ENCODE measurements around the gene ARHGAP44. TPM values are rescaled to one million over a fixed set of nuclear protein-coding genes. Genes with fewer than 3 reads are reported as not detected.

The ARHGAP44 gene
- total RNA-seq, 1 donor from 2014 or later: 6.9 TPM

- ATAC-seq (ENCODE audit: low read depth) (no peak), DNase-seq (no peak)
- peaks cover 11% of the 10 kb centered on the region for H3K27me3 Mint-ChIP-seq
- H3K36me3 Mint-ChIP-seq (ENCODE audit: low read depth): no peaks in the 10 kb centered on the region
- ChIA-PET POLR2A (no interaction called here), CTCF (no interaction called here)
- H3K4me1 Mint-ChIP-seq: peaks cover 7% of the 10 kb centered on the region
- intact Hi-C loops (cut with micrococcal nuclease): loop anchor here (2.0 kb wide), 1 partner anchor 1276 kb away; the partner anchor contains the start of gene HS3ST3B1
- TF ChIP-seq, protein P1, sequence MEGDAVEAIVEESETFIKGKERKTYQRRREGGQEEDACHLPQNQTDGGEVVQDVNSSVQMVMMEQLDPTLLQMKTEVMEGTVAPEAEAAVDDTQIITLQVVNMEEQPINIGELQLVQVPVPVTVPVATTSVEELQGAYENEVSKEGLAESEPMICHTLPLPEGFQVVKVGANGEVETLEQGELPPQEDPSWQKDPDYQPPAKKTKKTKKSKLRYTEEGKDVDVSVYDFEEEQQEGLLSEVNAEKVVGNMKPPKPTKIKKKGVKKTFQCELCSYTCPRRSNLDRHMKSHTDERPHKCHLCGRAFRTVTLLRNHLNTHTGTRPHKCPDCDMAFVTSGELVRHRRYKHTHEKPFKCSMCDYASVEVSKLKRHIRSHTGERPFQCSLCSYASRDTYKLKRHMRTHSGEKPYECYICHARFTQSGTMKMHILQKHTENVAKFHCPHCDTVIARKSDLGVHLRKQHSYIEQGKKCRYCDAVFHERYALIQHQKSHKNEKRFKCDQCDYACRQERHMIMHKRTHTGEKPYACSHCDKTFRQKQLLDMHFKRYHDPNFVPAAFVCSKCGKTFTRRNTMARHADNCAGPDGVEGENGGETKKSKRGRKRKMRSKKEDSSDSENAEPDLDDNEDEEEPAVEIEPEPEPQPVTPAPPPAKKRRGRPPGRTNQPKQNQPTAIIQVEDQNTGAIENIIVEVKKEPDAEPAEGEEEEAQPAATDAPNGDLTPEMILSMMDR (IDR thresholded peaks at IDR 0.05): no peak
- no peak overlapping the region for H3K27ac Mint-ChIP-seq
- no peak overlapping the region for H3K4me3 Mint-ChIP-seq
- no peaks in the 10 kb centered on the region for H3K9me3 Mint-ChIP-seq
Observed at GRCh38 chr17:13025258-13025627, 235.9 kb downstream of the ARHGAP44 start.

GRCh38 chr17:13025687-13026086 lies 236.4 kb downstream of the ARHGAP44 start:
- Mint-ChIP-seq H3K4me1 (peaks cover 7% of the 10 kb centered on the region), H3K4me3 (no peak overlapping the region), H3K9me3 (no peaks in the 10 kb centered on the region), H3K36me3 (ENCODE audit: low read depth) (no peaks in the 10 kb centered on the region), H3K27me3 (peaks cover 11% of the 10 kb centered on the region), H3K27ac (no peak overlapping the region)
- DNase-seq: no peak
- TF ChIP-seq, protein P1 (IDR thresholded peaks at IDR 0.05): no peak
- intact Hi-C loops (cut with micrococcal nuclease): loop anchor here (2.0 kb wide), 1 partner anchor 1275 kb away; the partner anchor contains the start of gene HS3ST3B1
- POLR2A ChIA-PET: no interaction called here
- CTCF ChIA-PET: no interaction called here
- ATAC-seq (ENCODE audit: low read depth): no peak

GRCh38 chr17:13027246-13027645 lies 237.9 kb downstream of the ARHGAP44 start:
- peaks cover 10% of the 10 kb centered on the region for H3K4me1 Mint-ChIP-seq
- H3K36me3 Mint-ChIP-seq (ENCODE audit: low read depth): no peaks in the 10 kb centered on the region
- intact Hi-C loops (cut with micrococcal nuclease): no loop called here
- DNase-seq (no peak), ATAC-seq (ENCODE audit: low read depth) (no peak)
- ChIA-PET CTCF (interaction anchor here (1.4 kb wide), 1 partner anchor 9 kb away, joined by 3 read pairs; the partner anchor contains the start of gene ELAC2), POLR2A (no interaction called here)
- TF ChIP-seq, protein P1 (IDR thresholded peaks at IDR 0.05): no peak
- H3K27me3 Mint-ChIP-seq: peaks cover 9% of the 10 kb centered on the region
- no peak overlapping the region for H3K27ac Mint-ChIP-seq
- no peak overlapping the region for H3K4me3 Mint-ChIP-seq
- no peaks in the 10 kb centered on the region for H3K9me3 Mint-ChIP-seq

DNA sequence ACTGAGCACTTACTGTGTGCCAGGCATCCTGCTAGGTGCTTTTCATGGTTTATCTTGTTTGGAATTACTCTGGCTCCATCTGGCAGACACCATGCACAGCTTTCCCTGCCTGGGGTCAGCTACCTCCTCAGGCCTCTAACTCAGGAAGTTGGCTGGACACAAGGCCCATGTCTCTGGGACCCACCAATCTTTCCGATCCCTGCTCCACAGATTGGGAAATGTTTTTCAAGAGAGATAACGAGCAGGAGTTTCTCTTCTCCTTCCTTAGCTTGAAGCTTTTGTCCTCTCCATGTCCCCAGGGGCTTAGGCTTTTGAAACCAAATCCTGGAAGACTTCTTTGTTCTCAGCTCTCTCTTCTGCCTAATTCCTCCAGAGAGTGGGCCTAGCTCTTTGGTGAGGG lies 240.0 kb downstream of the ARHGAP44 start:
- POLR2A ChIA-PET: interaction anchor here (0.6 kb wide), 1 partner anchor 54 kb away, joined by 4 read pairs; no protein-coding TSS in a partner anchor
- Mint-ChIP-seq H3K4me3 (no peak overlapping the region), H3K27me3 (peaks cover 6% of the 10 kb centered on the region), H3K4me1 (peaks cover 9% of the 10 kb centered on the region), H3K36me3 (ENCODE audit: low read depth) (no peaks in the 10 kb centered on the region), H3K9me3 (no peaks in the 10 kb centered on the region), H3K27ac (no peak overlapping the region)
- intact Hi-C loops (cut with micrococcal nuclease): no loop called here
- ATAC-seq (ENCODE audit: low read depth): no peak
- no peak for DNase-seq
- TF ChIP-seq, protein P1 (IDR thresholded peaks at IDR 0.05): no peak
- CTCF ChIA-PET: interaction anchor here (0.9 to 6.0 kb wide), 11 partner anchors 9 to 1010 kb away, joined by 3 to 107 read pairs (median 3); partner anchors contain the start of gene ELAC2

DNA sequence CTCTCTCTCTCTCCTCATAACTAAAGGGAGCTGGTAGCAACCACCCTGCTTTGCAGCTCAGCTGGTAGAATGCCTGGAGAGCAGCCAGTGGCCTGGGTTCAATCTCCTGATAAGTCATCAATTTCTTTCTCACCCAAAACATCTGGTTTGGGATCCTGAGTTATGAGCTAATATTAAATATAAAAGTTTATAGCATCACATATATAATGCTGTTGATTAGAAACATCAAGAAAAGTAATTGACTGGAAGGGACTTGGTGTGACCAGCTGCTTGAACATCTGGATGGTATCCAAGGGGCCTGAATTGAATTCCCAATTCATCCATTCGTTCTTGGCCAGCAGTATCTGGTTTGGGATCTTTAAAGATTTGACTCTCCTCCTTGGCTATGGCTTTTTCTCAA lies 240.8 kb downstream of the ARHGAP44 start:
- H3K36me3 Mint-ChIP-seq (ENCODE audit: low read depth): no peaks in the 10 kb centered on the region
- TF ChIP-seq, protein P1 (IDR thresholded peaks at IDR 0.05): no peak
- H3K9me3 Mint-ChIP-seq: no peaks in the 10 kb centered on the region
- ATAC-seq (ENCODE audit: low read depth) (no peak), DNase-seq (no peak)
- intact Hi-C loops (cut with micrococcal nuclease): loop anchor here (5.0 kb wide), 1 partner anchor 43 kb away; no protein-coding TSS in a partner anchor
- H3K4me1 Mint-ChIP-seq: peaks cover 3% of the 10 kb centered on the region
- no peak overlapping the region for H3K4me3 Mint-ChIP-seq
- H3K27ac Mint-ChIP-seq: no peak overlapping the region
- ChIA-PET CTCF (interaction anchor here (0.9 to 6.0 kb wide), 12 partner anchors 8 to 1010 kb away, joined by 3 to 107 read pairs (median 4); partner anchors contain the start of gene ELAC2), POLR2A (no interaction called here)
- H3K27me3 Mint-ChIP-seq: peaks cover 6% of the 10 kb centered on the region
